ENCODE data around the gene MKLN1.
"Not testable (repeated sequence)": the region's sequence is repeated elsewhere in the genome, so short reads cannot be mapped to it uniquely, and the experiment has no call there.

Gene MKLN1

GRCh38 chr7:131511071-131511470, 183.4 kb downstream of the MKLN1 start:
- no peaks in the 10 kb centered on the region for H3K36me3 Mint-ChIP-seq (ENCODE audit: insufficient read depth)
- peaks cover 20 to 22% of the 10 kb centered on the region in 2 donors for H3K4me1 Mint-ChIP-seq (ENCODE audit: low read depth in 2 of 2)
- ATAC-seq (replicated peaks) (no peak), DNase-seq (no peak)
- no peaks in the 10 kb centered on the region for H3K9me3 Mint-ChIP-seq
- no peak overlapping the region for H3K4me3 Mint-ChIP-seq
- no peak overlapping the region for H3K27ac Mint-ChIP-seq
- peaks cover 6 to 15% of the 10 kb centered on the region in 2 donors for H3K27me3 Mint-ChIP-seq

GRCh38 chr7:131511774-131512535, 184.3 kb downstream of the MKLN1 start:
- DNase-seq (no peak), ATAC-seq (replicated peaks) (no peak)
- Mint-ChIP-seq H3K9me3 (no peaks in the 10 kb centered on the region), H3K27me3 (peaks cover 6 to 15% of the 10 kb centered on the region in 2 donors), H3K27ac (no peak overlapping the region), H3K36me3 (ENCODE audit: insufficient read depth) (no peaks in the 10 kb centered on the region), H3K4me1 (ENCODE audit: low read depth in 2 of 2) (peaks cover 20 to 22% of the 10 kb centered on the region in 2 donors), H3K4me3 (no peak overlapping the region)

GRCh38 chr7:131513245-131514061, 185.8 kb downstream of the MKLN1 start:
- Mint-ChIP-seq H3K9me3 (no peaks in the 10 kb centered on the region), H3K4me1 (ENCODE audit: low read depth in 2 of 2) (peaks cover 11 to 13% of the 10 kb centered on the region in 2 donors), H3K27me3 (peaks cover 6 to 9% of the 10 kb centered on the region in 2 donors), H3K36me3 (ENCODE audit: insufficient read depth) (no peaks in the 10 kb centered on the region), H3K27ac (peak overlapping the region in 1 of 2 donors; percentile 16), H3K4me3 (peak overlapping the region; percentile 13 to 18)
- ATAC-seq (replicated peaks): peak; percentile 99
- DNase-seq: peak; percentile 68 to 76 (median 73)

DNA sequence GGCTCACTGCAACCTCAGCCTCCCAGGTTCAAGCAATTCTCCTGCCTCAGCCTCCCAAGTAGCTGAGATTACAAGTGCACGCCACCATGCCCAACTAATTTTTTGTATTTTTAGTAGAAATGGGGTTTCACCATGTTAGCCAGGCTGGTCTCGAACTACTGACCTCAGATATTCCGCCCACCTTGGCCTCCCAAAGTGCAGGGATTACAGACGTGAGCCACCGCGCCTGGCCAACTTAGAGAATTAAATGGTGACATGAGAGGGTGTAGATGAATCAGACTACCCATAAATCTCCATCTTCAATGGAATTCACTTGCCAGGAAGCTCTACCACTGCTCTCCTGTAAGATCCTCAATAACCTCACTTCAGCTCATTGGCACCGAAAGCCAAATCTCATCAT, 187.8 kb downstream of the MKLN1 start:
- ATAC-seq (replicated peaks); H3K9me3 Mint-ChIP-seq; H3K27me3 Mint-ChIP-seq; DNase-seq; H3K27ac Mint-ChIP-seq; H3K4me3 Mint-ChIP-seq; H3K36me3 Mint-ChIP-seq (ENCODE audit: insufficient read depth): not testable (repeated sequence)
- H3K4me1 Mint-ChIP-seq (ENCODE audit: low read depth in 2 of 2): peaks cover 8 to 13% of the 10 kb centered on the region in 2 donors

- no peak overlapping the region for H3K27ac Mint-ChIP-seq
- H3K9me3 Mint-ChIP-seq: no peaks in the 10 kb centered on the region
- H3K4me3 Mint-ChIP-seq: no peak overlapping the region
- peaks cover 3% of the 10 kb centered on the region for H3K36me3 Mint-ChIP-seq (ENCODE audit: insufficient read depth)
- no peaks in the 10 kb centered on the region for H3K27me3 Mint-ChIP-seq
- H3K4me1 Mint-ChIP-seq (ENCODE audit: low read depth in 2 of 2): peaks cover 11 to 12% of the 10 kb centered on the region in 2 donors
- DNase-seq (no peak), ATAC-seq (replicated peaks) (no peak)
Observed at GRCh38 chr7:131517218-131517923, 189.7 kb downstream of the MKLN1 start.

DNA sequence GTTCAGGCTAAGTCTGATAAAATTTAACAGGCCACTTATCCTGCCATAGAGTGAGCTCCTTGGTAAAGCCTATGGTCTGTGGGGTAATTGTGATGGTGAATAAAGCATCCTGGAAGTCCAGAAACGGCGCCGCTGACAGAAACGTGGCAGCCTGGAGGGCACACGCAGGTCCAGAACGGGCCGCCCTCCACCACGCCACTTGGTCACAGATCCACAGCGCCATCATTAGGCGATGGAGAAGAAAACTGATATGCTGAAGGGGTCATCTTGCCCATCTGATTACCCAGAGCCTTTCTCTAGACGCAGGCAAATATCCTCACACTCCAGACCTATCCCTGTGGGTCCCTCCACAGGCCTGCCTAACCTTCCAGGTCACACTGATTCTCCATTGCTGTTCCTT, 190.9 kb downstream of the MKLN1 start:
- ATAC-seq (replicated peaks) (no peak), DNase-seq (no peak)
- no peaks in the 10 kb centered on the region for H3K9me3 Mint-ChIP-seq
- peaks cover 11% of the 10 kb centered on the region in 2 donors for H3K4me1 Mint-ChIP-seq (ENCODE audit: low read depth in 2 of 2)
- H3K4me3 Mint-ChIP-seq: no peak overlapping the region
- H3K27ac Mint-ChIP-seq: no peak overlapping the region
- H3K27me3 Mint-ChIP-seq: no peaks in the 10 kb centered on the region
- H3K36me3 Mint-ChIP-seq (ENCODE audit: insufficient read depth): peaks cover 6% of the 10 kb centered on the region

DNA sequence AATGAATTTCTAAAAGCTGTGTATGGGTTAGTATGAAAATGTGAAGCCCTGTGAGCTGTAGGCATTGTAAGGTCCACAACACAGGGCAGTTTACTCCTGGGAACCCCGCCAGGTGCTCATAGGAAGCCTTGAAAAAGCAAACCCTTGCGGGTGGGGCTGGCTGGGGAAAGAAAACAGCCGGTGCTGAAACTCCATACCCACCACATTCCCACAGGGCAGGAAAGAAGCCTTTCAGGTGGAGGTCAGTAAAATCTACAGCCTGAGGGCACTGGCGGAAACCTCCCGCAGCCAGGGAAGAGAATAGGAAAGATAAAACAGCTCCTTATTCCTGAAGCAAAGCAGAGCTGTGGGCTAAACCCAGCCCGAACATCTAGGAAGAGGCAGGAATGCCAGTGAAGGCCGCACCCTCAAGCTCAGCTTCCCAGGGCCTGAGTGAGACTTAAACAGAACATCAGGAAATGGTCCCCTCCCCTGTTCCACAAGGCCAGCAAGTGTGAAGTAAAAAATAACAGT, 194.0 kb downstream of the MKLN1 start:
- H3K9me3 Mint-ChIP-seq: no peaks in the 10 kb centered on the region
- H3K36me3 Mint-ChIP-seq (ENCODE audit: insufficient read depth): peaks cover 9% of the 10 kb centered on the region
- DNase-seq (no peak), ATAC-seq (replicated peaks) (no peak)
- peak overlapping the region in 1 of 2 donors; percentile 82 for H3K27ac Mint-ChIP-seq
- no peaks in the 10 kb centered on the region for H3K27me3 Mint-ChIP-seq
- H3K4me3 Mint-ChIP-seq: peak overlapping the region in 1 of 2 donors; percentile 61
- H3K4me1 Mint-ChIP-seq (ENCODE audit: low read depth in 2 of 2): peaks cover 10 to 11% of the 10 kb centered on the region in 2 donors

GRCh38 chr7:131522325-131522930, 194.8 kb downstream of the MKLN1 start:
- peaks cover 9% of the 10 kb centered on the region for H3K36me3 Mint-ChIP-seq (ENCODE audit: insufficient read depth)
- H3K9me3 Mint-ChIP-seq: no peaks in the 10 kb centered on the region
- peak overlapping the region; percentile 9 to 82 for H3K27ac Mint-ChIP-seq
- H3K4me3 Mint-ChIP-seq: peak overlapping the region; percentile 61 to 72
- ATAC-seq (replicated peaks): peak; percentile 65
- no peaks in the 10 kb centered on the region for H3K27me3 Mint-ChIP-seq
- no peak for DNase-seq
- H3K4me1 Mint-ChIP-seq (ENCODE audit: low read depth in 2 of 2): peaks cover 10 to 11% of the 10 kb centered on the region in 2 donors

DNA sequence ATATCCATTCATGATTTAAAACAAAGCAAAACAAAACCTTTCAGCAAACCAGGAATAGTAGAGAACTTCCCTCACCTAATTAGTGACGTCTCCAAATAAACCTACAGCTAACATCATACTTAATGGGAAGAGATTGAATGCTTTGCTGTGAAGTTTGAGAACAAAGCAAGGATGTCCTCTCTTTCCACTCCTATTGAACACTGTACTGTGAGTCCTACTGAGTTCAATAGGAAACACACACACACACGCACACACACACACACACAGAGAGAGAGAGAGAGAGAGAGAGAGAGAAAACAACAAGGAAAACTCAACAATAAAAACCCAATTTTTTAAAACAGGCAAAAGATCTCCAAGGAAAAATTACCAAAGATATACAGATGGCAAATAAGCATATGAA, 196.4 kb downstream of the MKLN1 start:
- ATAC-seq (replicated peaks) (no peak), DNase-seq (no peak)
- Mint-ChIP-seq H3K4me3 (no peak overlapping the region), H3K4me1 (ENCODE audit: low read depth in 2 of 2) (peaks cover 10 to 11% of the 10 kb centered on the region in 2 donors), H3K27me3 (peaks cover 0 to 7% of the 10 kb centered on the region in 2 donors), H3K27ac (no peak overlapping the region), H3K36me3 (ENCODE audit: insufficient read depth) (peaks cover 9% of the 10 kb centered on the region), H3K9me3 (no peaks in the 10 kb centered on the region)

DNA sequence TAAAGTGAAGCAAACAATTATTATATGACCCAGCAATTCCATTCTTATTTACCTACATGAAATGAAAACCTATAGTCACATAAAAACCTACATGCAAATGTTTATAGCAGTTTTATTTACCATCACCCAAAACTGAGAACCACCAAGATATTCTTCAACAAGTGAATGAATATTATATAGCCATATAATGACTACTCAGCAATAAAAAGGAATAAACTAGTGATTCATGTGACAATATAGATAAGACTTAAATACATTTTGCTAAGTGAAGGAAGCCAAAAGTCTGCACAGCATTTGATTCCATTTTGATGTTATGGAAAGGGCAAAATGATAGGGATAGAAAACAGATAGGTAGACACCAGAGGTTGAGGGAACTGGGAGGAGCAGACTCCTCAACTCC, 197.0 kb downstream of the MKLN1 start:
- ATAC-seq (replicated peaks) (no peak), DNase-seq (no peak)
- Mint-ChIP-seq H3K9me3 (no peaks in the 10 kb centered on the region), H3K27ac (no peak overlapping the region), H3K4me3 (no peak overlapping the region), H3K27me3 (peaks cover 0 to 7% of the 10 kb centered on the region in 2 donors), H3K36me3 (ENCODE audit: insufficient read depth) (peaks cover 9% of the 10 kb centered on the region), H3K4me1 (ENCODE audit: low read depth in 2 of 2) (peaks cover 10 to 11% of the 10 kb centered on the region in 2 donors)

- peaks cover 9% of the 10 kb centered on the region for H3K36me3 Mint-ChIP-seq (ENCODE audit: insufficient read depth)
- H3K9me3 Mint-ChIP-seq: no peaks in the 10 kb centered on the region
- ATAC-seq (replicated peaks) (no peak), DNase-seq (no peak)
- peaks cover 0 to 7% of the 10 kb centered on the region in 2 donors for H3K27me3 Mint-ChIP-seq
- H3K4me1 Mint-ChIP-seq (ENCODE audit: low read depth in 2 of 2): peaks cover 10 to 11% of the 10 kb centered on the region in 2 donors
- H3K27ac Mint-ChIP-seq: no peak overlapping the region
- no peak overlapping the region for H3K4me3 Mint-ChIP-seq
Observed at GRCh38 chr7:131525820-131526219, 198.1 kb downstream of the MKLN1 start.

- H3K4me1 Mint-ChIP-seq (ENCODE audit: low read depth in 2 of 2): peaks cover 6 to 7% of the 10 kb centered on the region in 2 donors
- H3K9me3 Mint-ChIP-seq: no peaks in the 10 kb centered on the region
- H3K4me3 Mint-ChIP-seq: no peak overlapping the region
- no peak overlapping the region for H3K27ac Mint-ChIP-seq
- no peak for DNase-seq
- peaks cover 6% of the 10 kb centered on the region for H3K36me3 Mint-ChIP-seq (ENCODE audit: insufficient read depth)
- peaks cover 0 to 7% of the 10 kb centered on the region in 2 donors for H3K27me3 Mint-ChIP-seq
- no peak for ATAC-seq (replicated peaks)
Observed at GRCh38 chr7:131527456-131527855, 199.8 kb downstream of the MKLN1 start.

DNA sequence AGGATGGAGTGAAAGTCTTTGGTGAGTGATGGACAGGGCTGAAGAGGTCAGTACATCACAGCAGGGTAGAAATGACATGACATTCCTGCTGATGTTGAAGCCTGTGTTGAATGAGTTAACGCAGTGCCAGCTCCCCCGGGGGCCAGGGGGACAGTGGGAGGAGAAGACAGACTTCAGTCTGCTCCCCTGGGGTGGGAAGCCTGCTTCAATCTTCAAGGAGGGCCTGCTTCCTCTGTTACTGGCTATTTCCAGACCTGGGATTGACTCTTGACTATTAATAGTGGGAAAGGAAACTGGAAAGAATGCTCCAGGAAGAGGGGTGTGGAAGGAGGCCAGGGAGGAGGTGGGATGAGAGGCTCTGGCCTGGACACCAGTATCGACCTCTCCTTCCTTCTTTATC, 201.5 kb downstream of the MKLN1 start:
- no peak overlapping the region for H3K4me3 Mint-ChIP-seq
- no peaks in the 10 kb centered on the region for H3K36me3 Mint-ChIP-seq (ENCODE audit: insufficient read depth)

More for the DNA sequence above, 201.5 kb downstream of the MKLN1 start:
- DNase-seq: no peak
- no peaks in the 10 kb centered on the region for H3K9me3 Mint-ChIP-seq
- H3K4me1 Mint-ChIP-seq (ENCODE audit: low read depth in 2 of 2): no peaks in the 10 kb centered on the region
- peaks cover 0 to 7% of the 10 kb centered on the region in 2 donors for H3K27me3 Mint-ChIP-seq
- no peak for ATAC-seq (replicated peaks)
- H3K27ac Mint-ChIP-seq: no peak overlapping the region

Measured in effector memory CD8-positive, alpha-beta T cell (primary cell).